C4-2B (cell line): ENCODE results near the gene EXOSC5.

Source experiments
- ZFX ChIP-seq: fragments of 450-650 bp; IDR thresholded peaks from 2 replicates; pipeline ENCODE4 v1.6.1; 2017
- TF ChIP-seq, protein P1 (sequence below): fragments of 450-650 bp; conservative IDR thresholded peaks from 2 replicates; pipeline ENCODE4 v1.5.1; 2017; ENCODE audit warnings: mild to moderate bottlenecking

DNA sequence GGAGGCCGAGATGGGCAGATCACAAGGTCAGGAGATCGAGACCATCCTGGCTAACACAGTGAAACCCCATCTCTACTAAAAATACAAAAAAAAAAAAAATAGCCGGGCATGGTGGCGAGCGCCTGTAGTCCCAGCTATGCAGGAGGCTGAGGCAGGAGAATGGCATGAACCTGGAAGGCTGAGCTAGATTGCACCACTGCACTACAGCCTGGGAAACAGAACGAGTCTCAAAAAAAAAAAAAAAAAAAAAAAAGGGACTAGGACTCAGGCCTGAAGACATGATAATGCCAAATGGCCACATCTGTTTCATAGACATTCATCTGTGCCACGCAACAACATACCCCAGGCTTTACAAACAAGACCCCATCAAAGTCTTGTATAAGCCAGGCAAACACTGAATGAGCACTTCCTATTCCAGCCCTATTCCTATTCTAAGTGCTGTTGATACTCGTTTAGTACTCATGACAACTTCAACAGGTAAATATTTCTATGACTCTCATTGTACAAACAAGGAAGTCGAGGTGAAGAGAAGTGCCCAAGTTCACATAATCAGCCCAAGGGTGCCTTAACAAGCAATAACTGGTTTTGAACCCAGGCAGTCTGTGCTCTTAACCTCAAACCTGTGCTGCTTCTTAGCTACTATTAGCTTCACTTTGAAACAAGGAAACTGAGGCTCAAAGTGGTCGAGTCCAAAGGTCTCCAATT lies 34.9 kb downstream of the EXOSC5 start:
- TF ChIP-seq, protein P1, sequence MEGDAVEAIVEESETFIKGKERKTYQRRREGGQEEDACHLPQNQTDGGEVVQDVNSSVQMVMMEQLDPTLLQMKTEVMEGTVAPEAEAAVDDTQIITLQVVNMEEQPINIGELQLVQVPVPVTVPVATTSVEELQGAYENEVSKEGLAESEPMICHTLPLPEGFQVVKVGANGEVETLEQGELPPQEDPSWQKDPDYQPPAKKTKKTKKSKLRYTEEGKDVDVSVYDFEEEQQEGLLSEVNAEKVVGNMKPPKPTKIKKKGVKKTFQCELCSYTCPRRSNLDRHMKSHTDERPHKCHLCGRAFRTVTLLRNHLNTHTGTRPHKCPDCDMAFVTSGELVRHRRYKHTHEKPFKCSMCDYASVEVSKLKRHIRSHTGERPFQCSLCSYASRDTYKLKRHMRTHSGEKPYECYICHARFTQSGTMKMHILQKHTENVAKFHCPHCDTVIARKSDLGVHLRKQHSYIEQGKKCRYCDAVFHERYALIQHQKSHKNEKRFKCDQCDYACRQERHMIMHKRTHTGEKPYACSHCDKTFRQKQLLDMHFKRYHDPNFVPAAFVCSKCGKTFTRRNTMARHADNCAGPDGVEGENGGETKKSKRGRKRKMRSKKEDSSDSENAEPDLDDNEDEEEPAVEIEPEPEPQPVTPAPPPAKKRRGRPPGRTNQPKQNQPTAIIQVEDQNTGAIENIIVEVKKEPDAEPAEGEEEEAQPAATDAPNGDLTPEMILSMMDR = no peak
- TF ChIP-seq ZFX = no peak
